ENCODE results near the gene LRRC9. TPM values are rescaled to one million over a fixed set of nuclear protein-coding genes. Genes with fewer than 3 reads are reported as not detected.

Gene LRRC9
- polyA plus RNA-seq, 1 experiment = not detected

DNA sequence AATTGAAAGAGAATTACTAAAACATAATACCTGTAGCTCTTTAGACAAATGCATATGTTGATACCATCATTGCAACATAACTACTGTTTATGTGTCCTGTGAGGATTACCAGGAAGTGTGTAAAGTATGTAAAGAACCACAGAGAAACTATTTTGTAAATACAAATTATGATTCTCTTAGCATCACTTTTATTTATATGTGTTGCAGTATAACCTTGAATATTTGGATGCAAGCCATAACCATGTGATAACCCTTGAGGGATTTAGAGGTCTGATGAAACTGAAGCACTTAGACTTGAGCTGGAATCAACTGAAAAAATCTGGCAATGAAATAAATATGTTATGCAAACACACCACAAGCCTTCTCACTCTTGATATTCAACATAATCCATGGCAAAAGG is 77.5 kb downstream of the LRRC9 start:
- no peak for DNase-seq (ENCODE audit: low read depth, low spot score)

DNA sequence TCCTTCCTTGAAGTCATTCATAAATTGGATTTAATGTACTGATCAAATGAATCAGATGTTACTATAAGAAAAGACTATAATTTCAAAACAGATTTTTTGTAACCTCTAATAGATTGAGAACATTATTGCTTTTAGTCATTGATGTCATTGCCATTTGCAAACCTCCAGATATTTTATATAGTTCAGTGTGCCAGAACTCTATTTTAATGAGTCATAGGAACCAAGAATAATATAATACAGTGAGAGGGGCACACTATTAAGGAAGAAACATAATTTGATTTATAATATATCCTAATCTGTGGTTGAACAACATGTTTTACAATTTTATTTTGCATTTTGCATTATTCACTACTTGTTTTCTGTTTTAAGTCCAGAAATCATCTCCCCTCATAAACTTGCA is 78.0 kb downstream of the LRRC9 start:
- DNase-seq (ENCODE audit: low read depth, low spot score) = no peak
- ChIA-PET CTCF (no interaction called here), POLR2A (no interaction called here)
- H3K27ac ChIP-seq (ENCODE audit: low read depth, low read length) = no peak overlapping the region
- no peaks in the 10 kb centered on the region for H3K9me3 ChIP-seq (ENCODE audit: control insufficient read depth, insufficient read depth, low read length)
- H3K27me3 ChIP-seq (ENCODE audit: control insufficient read depth, insufficient read depth, low read length) = no peaks in the 10 kb centered on the region
- H3K4me3 ChIP-seq (ENCODE audit: low read depth, low read length) = no peak overlapping the region
- TF ChIP-seq CTCF (IDR thresholded peaks at IDR 0.05; ENCODE audit: low read depth, low read length) = no peak

More for the DNA sequence above, 77.5 kb downstream of the LRRC9 start:
- Histone ChIP-seq H3K9me3 (ENCODE audit: control insufficient read depth, insufficient read depth, low read length) (no peaks in the 10 kb centered on the region), H3K4me3 (ENCODE audit: low read depth, low read length) (no peak overlapping the region), H3K27me3 (ENCODE audit: control insufficient read depth, insufficient read depth, low read length) (no peaks in the 10 kb centered on the region), H3K27ac (ENCODE audit: low read depth, low read length) (no peak overlapping the region)
- POLR2A ChIA-PET = no interaction called here
- no peak for TF ChIP-seq CTCF (IDR thresholded peaks at IDR 0.05; ENCODE audit: low read depth, low read length)
- CTCF ChIA-PET = no interaction called here

GRCh38 chr14:59998564-59998963 is 78.6 kb downstream of the LRRC9 start:
- no peak overlapping the region for H3K27ac ChIP-seq (ENCODE audit: low read depth, low read length)
- H3K4me3 ChIP-seq (ENCODE audit: low read depth, low read length) = no peak overlapping the region
- ChIA-PET CTCF (interaction anchor here (1.0 to 1.5 kb wide), 2 partner anchors 34 to 186 kb away, joined by 3 to 4 read pairs; no protein-coding TSS in a partner anchor), POLR2A (no interaction called here)
- DNase-seq (ENCODE audit: low read depth, low spot score) = no peak
- no peaks in the 10 kb centered on the region for H3K9me3 ChIP-seq (ENCODE audit: control insufficient read depth, insufficient read depth, low read length)
- no peaks in the 10 kb centered on the region for H3K27me3 ChIP-seq (ENCODE audit: control insufficient read depth, insufficient read depth, low read length)
- no peak for TF ChIP-seq CTCF (IDR thresholded peaks at IDR 0.05; ENCODE audit: low read depth, low read length)

GRCh38 chr14:60002819-60003492 is 83.0 kb downstream of the LRRC9 start:
- Histone ChIP-seq H3K4me3 (ENCODE audit: low read depth, low read length) (no peak overlapping the region), H3K27ac (ENCODE audit: low read depth, low read length) (no peak overlapping the region), H3K9me3 (ENCODE audit: control insufficient read depth, insufficient read depth, low read length) (no peaks in the 10 kb centered on the region), H3K27me3 (ENCODE audit: control insufficient read depth, insufficient read depth, low read length) (no peaks in the 10 kb centered on the region)
- DNase-seq (ENCODE audit: low read depth, low spot score) = no peak
- POLR2A ChIA-PET = no interaction called here
- CTCF ChIA-PET = interaction anchor here (2.1 kb wide), 1 partner anchor 39 kb away, joined by 9 read pairs; no protein-coding TSS in a partner anchor
- TF ChIP-seq CTCF (IDR thresholded peaks at IDR 0.05; ENCODE audit: low read depth, low read length) = no peak

GRCh38 chr14:60003991-60004390 is 84.0 kb downstream of the LRRC9 start:
- ChIA-PET CTCF (interaction anchor here (0.5 to 2.1 kb wide), 2 partner anchors 40 to 251 kb away, joined by 4 to 9 read pairs; no protein-coding TSS in a partner anchor), POLR2A (no interaction called here)
- DNase-seq (ENCODE audit: low read depth, low spot score) = no peak
- Histone ChIP-seq H3K27me3 (ENCODE audit: control insufficient read depth, insufficient read depth, low read length) (no peaks in the 10 kb centered on the region), H3K9me3 (ENCODE audit: control insufficient read depth, insufficient read depth, low read length) (no peaks in the 10 kb centered on the region), H3K27ac (ENCODE audit: low read depth, low read length) (no peak overlapping the region), H3K4me3 (ENCODE audit: low read depth, low read length) (no peak overlapping the region)
- no peak for TF ChIP-seq CTCF (IDR thresholded peaks at IDR 0.05; ENCODE audit: low read depth, low read length)

Data from AG04450 (cell line).